HG03095 (cell line): ENCODE measurements around the gene WDR91.
A peak's percentile ranks its signal among the peaks of the same experiment; 100 is the strongest.

Experiments
- ATAC-seq: cut with Tn5 transposase; IDR thresholded peaks from one replicate; pipeline ENCODE4 v1.9.1; 2021; ENCODE audit warnings: moderate library complexity; ENCODE audit not compliant: unreplicated experiment

The WDR91 gene

DNA sequence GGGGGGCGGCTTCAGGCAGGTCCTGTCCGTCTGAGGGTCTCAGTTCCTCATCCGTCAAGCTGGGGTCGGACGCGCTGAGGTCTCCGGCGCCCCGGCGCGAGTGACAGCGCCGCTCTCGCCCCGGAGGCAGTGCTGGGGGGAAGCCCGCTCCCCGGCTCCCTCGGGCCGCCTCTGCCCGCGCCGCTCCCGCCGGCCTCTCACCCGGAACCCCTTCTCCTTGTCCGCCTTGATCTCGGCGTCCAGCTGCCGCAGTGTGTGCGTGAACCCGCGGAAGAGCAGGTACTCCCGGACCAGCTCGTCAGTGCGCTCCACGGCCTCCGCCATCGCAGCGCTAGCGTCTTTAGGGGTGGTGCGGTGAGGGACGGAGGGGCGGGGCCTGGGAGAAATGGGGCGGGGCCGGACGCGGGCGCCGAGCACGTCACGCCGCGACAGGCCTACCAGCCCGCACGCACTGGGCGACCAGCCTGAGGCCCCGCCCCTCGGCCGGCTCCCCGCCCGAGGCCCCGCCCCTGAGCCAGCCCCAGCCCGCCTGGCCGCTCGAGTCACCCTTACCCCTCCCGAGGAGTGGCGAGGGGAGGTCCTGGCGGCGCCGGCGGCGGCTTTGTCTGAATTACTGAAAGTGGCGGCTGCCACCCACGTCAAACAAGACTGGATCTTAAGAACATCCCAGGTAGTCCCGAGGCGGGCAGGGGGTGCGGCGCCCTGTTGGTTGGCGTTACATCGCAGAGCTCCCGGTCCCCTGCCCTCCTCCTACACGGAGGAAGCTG lies at the start of gene WDR91:
TSS of gene WDR91 (minus strand) at position 348 of the 767 bp plus-strand sequence. CDS start at position 324, 24 bp downstream.
- ATAC-seq: peak; percentile 80

DNA sequence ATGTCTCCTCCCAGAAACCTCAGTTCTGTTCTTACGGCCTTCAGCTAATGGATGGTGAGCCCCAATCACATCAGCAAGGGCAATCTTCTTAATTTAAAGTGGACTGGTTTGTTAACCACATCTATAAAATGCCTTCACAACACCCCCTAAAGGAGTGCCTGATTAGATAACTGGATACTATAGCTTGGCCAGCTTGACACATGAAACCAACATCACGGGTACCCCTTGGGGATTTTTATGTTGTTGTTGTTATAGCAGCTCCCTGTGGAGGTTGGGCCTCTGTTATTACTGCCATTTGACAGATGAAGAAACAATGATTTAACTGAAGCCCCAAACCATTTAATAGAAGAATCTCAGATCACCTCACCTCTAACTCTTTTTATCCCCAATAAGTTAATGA lies 49.1 kb upstream of the WDR91 start:
- no peak for ATAC-seq

DNA sequence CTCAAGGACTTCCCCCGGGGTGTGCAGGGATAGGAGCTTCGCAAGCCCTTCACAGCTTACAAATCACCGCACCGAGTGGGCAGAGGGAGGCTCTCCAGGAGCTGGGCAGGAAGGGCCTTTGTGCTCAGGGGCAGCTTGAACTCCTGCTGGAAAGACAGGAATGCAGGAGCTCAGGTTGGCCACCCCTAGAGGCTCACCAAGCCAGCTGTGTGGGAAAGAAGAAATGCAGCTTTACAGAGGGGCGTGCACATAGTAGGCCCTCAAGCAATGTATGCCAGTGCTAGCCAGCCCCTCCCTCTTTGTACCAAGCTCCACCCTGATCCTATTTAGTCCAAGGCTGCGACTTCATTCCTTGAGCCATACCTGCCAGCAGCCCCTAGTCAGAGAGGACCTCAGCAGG lies 48.4 kb upstream of the WDR91 start:
- no peak for ATAC-seq

DNA sequence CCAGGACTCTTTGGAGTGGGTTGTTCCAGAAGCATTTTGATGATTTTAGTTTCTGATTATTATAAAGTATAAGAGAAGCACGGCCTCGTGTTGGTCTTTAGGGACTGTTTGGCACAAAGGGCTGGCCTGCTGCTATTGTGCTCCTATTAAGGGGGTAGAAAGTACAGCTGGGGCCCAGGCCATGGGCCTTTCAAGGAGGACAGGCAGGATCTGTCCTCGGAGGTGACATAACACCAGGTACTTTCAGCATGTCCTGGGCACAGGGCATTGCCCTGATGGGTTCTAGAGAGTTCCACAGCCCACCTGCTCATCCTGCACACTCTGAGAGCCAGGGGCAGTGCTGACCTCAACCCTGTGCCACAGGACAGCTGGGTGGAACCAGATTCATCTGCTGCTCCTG lies 47.3 kb upstream of the WDR91 start:
- ATAC-seq: no peak

DNA sequence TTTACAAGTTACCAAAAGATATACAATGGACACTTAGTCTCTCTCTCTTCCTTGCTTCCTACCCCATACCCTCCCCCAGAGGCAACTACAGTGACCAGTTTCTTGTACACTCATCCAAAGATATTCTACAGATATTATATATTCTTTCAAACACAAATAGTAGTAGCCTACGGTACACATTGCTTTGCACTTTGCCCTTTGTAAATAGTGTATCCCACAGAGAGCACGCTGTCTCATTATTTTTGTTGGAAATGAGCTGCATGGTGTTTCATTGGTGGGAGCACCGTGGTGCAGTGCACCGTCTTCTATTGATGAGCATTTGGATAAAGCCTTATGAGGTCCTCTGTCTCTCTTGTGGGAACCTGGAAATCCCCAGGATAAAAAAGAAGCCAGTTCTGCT lies 46.5 kb upstream of the WDR91 start:
- no peak for ATAC-seq

DNA sequence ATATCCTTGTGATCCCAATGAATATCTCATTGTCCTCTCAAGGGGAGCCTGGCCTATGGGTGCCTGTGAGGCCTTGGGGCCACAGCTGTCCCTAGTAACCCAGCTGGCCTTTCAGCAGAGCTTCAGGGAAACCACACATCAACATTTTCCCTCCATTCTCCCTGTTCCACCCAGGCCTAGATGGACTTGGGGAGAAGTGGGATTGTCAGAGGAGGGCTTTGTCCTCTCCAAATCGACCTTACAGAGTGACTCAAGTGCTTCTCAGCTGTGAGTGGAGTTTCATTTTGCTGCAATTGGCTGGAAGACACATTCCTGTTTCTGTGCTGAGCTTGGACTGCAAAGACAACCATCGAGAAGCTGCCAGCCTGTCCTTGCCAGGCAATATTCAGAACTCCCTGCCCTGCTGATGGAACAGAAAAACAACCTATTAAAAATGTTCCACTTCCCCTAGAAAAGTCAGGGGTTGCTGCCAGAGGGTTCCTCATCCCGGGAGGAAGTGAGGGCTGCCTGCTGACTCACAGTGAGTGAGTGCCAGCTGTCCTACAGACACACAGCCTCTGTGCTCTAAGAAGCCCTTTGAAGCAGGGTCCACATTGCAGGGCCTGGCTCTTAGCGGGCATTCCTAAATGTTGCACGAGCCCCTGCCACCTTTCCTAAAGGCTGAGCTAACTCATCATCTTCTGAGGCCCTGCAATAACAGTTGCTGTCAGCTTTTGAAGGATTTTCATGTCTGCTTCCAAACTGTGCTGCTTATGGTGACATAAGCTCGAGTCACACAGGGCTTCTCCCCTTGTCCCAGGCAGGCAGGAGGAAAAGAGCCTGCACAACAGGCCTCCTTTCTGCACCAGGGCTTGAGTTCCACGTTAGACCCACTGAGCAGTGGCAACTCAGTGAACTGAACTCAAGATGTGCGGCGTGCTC lies 42.8 kb upstream of the WDR91 start:
- ATAC-seq: no peak

DNA sequence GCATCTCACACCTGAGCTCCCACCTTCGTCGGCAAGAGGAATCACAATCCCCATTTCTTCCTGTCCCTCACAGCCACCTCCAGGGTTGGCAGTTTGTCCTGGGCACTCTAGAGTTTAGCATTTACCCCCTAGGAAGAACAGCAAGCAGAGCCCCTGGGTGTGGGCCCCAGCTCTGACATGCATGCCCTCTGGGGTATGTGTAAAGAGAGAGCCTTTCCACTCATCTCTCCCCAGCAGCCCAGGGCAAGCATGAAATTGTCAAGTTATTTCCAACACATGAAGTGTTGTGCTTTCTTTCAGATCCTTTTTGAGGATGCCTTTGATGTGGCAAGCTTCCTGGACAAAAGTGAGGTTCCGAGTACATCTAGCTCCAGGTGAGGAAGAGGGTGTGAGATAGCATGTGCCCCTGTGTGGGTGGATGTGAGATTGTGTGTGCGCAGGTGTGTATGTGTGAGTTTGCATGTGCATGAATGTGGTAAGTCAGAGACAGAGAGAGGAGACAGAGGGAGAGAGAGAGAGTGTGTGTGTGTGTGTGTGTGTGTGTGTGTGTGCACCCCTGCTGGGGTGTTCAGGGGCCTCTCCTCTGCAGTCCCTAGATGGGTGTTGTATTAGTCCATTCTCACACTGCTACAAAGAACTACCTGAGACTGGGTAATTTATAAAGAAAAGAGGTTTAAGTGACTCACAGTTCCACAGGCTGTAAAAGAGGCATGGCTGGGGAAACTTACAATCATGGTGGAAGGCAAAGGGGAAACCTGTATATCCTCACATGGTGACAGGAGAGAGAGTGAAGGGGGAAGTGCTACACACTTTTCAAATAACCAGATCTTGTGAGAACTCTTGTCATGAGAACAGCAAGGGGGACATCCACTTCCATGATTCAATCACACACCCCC lies 40.4 kb upstream of the WDR91 start:
- ATAC-seq: no peak

DNA sequence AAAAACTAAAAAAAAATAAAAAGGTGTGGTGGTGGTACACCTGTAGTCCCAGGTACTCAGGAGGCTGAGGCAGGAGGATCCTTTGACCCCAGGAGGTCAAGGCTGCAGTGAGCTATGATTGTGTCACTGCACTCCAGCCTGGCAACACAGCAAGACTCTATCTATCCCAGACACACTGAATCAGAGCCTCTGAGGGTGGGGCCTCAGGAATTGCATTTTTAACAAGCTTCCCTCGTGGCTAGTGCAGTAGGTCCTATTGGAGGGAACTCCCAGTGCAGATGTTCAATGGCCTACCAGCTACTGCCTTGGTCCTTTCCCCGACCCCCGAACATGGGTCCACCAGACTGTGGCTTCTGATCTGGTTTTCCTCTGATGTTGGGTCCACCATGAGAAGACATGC lies 37.2 kb upstream of the WDR91 start:
- ATAC-seq: no peak

DNA sequence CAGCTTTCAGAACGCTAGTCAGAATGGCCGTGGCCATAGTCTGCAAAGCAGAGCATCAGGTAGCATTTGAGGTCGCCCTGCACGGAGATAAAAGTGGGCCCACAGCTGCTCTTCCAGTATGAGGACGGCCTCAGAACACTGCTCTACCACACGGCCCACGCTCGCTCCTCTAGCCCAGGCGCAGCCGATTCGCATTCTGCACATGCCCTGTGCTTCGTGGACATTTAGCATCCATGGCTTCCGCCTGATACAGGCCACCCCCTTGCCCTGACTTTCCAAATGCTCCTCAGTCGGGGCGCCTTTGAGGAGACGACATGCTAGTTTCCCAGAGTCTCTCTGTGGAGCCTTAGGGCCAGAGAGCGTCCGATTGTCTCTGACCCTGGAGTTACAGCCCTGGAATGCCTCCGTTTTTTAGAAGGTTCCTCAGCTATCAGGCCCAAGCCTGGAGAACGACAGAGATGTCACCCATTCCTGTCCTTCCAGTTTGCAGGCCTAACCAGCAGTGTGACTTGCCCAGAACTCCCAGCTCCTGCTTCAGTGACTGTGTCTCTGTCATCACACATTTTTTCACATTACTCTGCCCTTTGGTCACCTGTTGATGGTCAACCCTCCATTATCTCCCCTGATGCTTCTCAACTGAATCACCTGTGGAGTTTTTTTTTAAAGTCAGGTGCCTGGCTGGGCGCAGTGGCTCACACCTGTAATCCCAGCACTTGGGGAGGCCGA lies 36.6 kb upstream of the WDR91 start:
- ATAC-seq: no peak

DNA sequence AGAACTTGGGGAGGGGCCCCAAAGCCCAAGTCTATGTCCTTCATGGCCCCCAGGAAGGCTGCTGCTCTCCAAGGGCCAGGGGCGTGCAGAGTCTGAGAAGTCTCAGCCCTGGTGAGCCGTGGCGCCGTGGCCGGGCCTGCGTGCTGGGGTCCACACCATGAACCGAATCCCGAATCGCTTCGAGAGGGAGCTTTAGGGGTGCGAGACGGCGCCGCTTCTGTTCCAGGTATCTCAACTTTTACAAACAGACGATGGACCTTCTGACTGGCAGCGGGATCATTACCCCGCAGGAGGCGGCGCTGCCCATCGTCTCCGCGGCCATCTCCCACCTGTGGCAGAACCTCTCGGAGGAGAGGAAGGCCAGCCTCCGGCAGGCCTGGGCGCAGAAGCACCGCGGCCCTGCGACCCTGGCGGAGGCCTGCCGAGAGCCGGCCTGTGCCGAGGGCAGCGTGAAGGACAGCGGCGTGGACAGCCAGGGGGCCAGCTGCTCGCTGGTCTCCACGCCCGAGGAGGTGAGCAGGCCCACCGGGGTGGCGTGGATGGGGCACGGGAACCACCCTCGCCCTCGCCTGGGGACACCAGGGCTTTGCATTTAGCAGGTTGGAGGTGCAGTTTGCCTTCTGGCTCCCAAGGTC lies 35.0 kb upstream of the WDR91 start:
- no peak for ATAC-seq

DNA sequence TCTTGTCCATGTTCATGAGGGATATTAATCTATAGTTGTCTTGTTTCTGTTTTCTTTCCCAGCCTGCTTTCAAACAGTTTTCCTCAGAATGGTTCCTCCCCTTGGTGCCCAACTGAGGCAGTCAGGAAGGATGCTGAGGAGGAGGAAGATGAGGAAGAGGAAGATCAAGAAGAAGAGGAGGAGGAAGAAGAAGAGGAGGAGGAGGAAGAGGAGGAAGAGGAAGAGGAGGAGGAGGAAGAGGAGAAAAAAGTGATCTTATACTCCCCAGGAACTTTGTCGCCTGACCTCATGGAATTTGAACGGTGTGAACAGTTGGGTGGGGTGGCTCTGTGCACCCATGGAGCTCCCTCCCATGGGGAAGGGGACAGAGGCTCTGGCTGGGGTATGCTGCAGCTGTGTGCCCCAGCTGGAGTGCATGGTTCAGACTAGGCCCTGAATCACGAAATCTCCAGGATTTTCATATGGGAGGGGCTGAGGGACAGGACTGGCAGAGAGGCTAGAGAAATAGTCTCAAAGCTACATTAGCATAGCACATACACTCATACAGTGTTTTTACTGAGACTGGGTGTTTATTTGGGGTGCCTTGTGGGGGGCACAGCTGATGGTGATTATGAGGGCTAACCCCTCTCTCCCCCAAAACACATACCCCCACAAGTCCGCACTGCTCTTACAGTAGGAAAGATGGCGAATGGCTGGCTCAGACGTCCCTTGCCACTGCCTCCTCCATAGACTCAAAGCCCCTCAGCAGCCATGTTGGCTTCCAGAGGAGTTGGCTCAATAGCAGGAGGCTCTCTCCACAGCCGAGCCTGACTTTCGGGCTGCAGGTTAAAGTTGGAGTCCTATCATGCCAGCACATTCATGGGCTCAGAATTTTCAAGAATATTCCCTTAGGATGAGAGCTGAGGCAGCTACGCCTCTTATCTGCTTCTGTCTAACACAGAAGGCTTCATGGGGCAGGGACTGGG lies 34.2 kb upstream of the WDR91 start:
- no peak for ATAC-seq

DNA sequence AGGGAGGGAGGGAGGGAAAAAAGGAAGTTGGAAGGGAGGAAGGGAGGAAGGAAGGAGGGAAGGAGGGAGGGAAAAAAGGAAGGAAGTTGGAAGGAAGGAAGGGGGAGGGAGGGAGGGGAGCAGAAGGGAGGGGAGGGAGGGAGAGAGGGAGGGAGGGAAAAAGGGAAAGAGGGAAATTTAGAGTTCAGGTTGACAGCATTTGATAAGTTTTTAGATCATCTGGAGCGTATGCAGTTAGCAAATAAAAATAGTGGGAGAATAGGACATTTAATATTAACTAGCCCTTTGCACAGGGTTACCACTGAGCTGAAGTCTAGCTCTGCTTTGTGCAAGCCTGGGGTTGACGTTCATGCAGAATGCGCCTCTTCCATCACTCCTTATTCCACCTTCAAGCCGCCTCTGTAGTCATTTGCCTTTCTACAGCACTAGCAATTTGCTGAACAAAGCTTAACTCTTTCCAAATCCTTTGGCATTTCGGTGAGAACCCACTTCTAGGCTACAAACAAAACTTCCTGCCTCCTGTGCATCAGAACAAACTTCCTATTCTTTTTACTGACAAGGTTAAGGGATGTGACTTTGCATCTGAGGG lies 30.9 kb upstream of the WDR91 start:
- ATAC-seq: no peak

DNA sequence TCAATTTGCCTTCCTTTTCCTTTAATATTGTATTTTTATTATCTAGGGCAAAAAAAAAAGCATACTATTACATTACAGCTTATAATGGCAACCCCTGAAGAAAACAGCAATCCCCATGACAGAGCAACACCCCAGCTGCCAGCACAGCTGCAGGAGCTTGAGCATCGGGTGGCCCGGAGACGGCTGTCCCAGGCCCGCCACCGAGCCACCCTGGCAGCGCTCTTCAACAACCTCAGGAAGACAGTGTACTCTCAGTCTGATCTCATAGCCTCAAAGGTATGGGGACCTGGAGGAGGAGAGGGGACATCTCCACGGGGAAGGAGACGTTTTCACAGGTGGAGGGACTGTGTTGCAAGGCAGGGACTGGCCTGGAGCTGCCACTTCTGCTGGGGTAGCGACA lies 29.1 kb upstream of the WDR91 start:
- ATAC-seq: no peak

DNA sequence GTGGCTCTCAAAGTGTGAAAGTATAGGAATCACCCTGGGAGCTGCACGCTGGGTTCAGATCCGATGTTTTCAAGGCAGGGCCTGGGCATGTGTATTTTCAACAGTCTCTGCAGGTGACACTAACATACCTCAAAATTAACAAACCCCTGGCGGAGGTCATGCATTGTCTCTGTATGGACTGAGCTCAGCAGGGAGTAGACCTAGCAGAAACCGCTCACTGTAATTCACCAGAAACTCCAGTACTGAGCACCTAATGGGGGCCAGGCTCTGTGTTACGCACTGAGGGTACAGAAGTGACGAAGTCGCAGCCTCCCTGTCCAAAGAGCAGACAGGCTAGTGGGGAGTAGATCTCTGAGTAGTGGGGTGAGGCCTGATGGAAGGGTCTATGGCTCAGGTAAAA lies 27.9 kb upstream of the WDR91 start:
- no peak for ATAC-seq

DNA sequence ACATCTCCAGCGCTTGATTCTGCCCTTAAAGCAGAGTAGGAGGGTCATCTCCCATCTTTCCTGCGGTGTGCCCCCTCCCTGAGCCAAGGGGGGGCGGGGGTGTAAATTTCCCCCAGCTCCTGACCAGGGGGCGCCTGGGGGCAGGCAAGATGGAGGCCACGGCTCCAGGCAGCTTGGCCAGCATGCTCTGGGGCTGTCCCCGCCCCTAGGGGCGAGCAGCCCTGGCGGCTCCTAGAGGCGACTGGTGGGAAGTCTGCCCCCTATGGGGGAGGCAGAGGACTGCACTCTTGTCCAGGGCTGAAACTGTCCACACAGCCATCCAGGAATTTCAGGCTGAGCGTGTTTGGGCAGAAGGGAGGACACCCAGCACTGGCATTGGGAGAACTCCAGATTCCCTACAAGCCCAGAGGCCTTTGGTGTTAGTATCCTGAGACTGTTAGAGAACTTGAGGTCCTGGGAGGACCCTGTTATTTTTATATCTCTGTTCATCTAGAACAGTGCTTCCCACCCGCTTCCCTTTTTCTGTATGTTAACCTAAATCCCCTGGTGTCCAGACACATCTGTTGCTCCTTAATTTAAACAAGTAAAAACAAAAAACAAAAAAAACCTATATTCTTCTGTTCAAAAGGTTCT lies 26.9 kb upstream of the WDR91 start:
- no peak for ATAC-seq

DNA sequence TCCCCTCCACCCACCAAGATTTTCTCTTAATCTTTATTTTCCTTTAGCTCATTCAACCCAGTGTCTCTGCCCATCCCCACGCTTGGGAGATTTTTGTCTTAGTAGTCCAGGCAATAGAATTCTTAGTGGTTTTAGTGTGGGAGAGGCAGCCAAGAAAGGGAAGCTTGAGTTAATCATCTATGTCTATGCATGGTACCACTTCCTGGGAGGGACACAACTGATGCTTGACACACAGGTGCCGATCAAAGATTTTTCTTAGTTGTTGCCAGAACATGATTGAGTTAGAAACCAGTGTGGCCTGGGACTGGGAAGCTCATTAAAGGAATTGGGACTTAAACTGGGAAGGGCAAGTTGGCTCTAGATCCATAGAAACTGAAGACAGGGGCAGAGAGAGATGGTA lies 25.4 kb upstream of the WDR91 start:
- ATAC-seq: peak; percentile 75

DNA sequence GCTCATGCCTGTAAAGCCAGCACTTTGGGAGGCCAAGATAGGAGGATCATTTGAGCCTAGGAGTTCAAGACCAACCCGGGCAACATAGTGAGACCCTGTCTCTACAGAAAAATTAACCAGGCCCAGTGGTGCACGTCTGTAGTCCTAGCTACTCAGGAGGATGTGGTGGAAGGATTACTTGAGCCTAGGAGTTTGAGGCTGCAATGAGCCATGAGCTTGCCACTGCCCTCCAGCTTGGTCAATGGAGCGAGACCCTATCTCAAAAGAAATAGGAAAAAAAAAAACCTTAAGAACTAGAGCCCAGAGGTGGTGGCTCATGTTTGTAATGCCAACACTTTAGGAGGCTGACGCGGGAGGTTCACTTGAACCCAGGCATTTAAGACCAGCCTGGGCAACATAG lies 24.5 kb upstream of the WDR91 start:
- ATAC-seq: no peak

DNA sequence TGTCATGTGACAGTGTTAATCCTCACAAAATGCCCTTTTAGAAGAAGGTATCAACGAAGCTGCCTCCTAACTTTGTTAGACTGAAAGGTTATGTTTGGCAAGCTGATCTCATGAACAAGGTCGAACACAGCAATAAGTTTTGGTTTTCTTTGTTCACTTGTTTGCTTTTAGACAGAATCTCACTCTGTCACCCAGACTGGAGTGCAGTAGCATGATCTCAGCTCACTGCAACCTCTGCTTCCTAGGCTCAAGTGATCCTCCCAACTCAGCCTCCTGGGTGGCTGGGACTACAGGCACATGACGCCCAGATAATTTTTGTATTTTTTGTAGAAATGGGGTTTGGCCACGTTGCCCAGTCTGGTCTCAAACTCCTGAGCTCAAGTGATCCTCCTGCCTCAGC lies 23.4 kb upstream of the WDR91 start:
- no peak for ATAC-seq
